ENCODE data around the gene SRRT. TPM values are rescaled to one million over a fixed set of nuclear protein-coding genes. Genes with fewer than 3 reads are reported as not detected.
"Not testable (repeated sequence)": the region's sequence is repeated elsewhere in the genome, so short reads cannot be mapped to it uniquely, and the experiment has no call there.

SRRT gene
- total and polyA plus RNA-seq, 2 of the 4 experiments (the other 2 are of a cell fraction), result 41.4 to 93.5 TPM

DNA sequence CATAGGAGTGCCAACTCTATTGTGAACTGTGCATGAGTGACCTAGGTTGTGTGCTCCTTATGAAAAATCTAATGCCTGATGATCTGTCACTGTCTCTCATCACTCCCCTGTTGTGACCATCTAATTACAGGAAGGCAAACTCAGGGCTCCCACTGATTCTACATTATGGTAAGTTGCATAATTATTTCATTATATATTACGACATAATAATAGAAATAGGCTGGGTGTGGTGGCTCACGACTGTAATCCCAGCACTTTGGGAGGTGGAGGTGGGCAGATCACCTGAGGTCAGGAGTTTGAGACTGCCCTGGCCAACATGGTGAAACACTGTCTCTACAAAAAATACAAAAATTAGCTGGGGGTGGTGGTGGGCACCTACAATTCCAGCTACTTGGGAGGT is 60.5 kb downstream of the SRRT start:
- H3K9me1 ChIP-seq (ENCODE audit: insufficient read depth, low read length); H3K79me1 ChIP-seq (ENCODE audit: low read depth in 1 of 2, low read length in 2 of 2); H3K9ac ChIP-seq (ENCODE audit: low read depth, low read length); H3K36me3 ChIP-seq (ENCODE audit: control insufficient read depth, insufficient read depth, low read length); H3K18ac ChIP-seq (ENCODE audit: low read depth, low read length); BruUV-seq (replicated peaks); H4K5ac ChIP-seq (ENCODE audit: low read depth, low read length); POLR2A ChIA-PET (ENCODE audit: unreplicated experiment); H2BK5ac ChIP-seq (ENCODE audit: low read depth, low read length, poor library complexity, severe bottlenecking); H3K23ac ChIP-seq (ENCODE audit: low read depth, low read length); H3K4me1 ChIP-seq (ENCODE audit: control insufficient read depth, insufficient read depth, low read length); H3K27ac ChIP-seq (ENCODE audit: insufficient read depth, low read length); H3K9me3 ChIP-seq (ENCODE audit: control insufficient read depth, insufficient read depth, low read length); H3K4me2 ChIP-seq (ENCODE audit: low read depth, low read length); in situ Hi-C loops (cut with MboI; ENCODE audit: low sequenced_read_pairs); H2BK120ac ChIP-seq (ENCODE audit: low read depth, low read length); H4K8ac ChIP-seq (ENCODE audit: low read depth in 2 of 2, low read length in 2 of 2); H2AK5ac ChIP-seq (ENCODE audit: low read depth, low read length); H2BK15ac ChIP-seq (ENCODE audit: low read depth, low read length); CTCF ChIA-PET; H3K27me3 ChIP-seq (ENCODE audit: control insufficient read depth, insufficient read depth, low read length); H2AK9ac ChIP-seq (replicated peaks; ENCODE audit: low read depth, low read length, poor library complexity); DNase-seq; H2BK20ac ChIP-seq (ENCODE audit: low read depth, low read length); ATAC-seq (ENCODE audit: low read depth); H4K91ac ChIP-seq (ENCODE audit: insufficient read depth, low read depth, low read length); H2AFZ ChIP-seq (replicated peaks; ENCODE audit: low read length, poor library complexity); H3K4ac ChIP-seq (ENCODE audit: low read depth, low read length); intact Hi-C loops (cut with micrococcal nuclease); H3K14ac ChIP-seq (replicated peaks; ENCODE audit: low read depth, low read length); H3K4me3 ChIP-seq (ENCODE audit: insufficient read depth, low read depth, low read length); H4K20me1 ChIP-seq (ENCODE audit: insufficient read depth, low read length); dilution Hi-C loops (cut with HindIII; ENCODE audit: low sequenced_read_pairs, unreplicated experiment); H3K56ac ChIP-seq (ENCODE audit: extremely low read depth, insufficient read depth, low read length): not testable (repeated sequence)
- no CpG with 5 or more reads among the region's 2 CpGs for WGBS, 2 experiments (ENCODE audit: extremely low coverage in 2 of 2, insufficient read length in 1 of 2)

DNA sequence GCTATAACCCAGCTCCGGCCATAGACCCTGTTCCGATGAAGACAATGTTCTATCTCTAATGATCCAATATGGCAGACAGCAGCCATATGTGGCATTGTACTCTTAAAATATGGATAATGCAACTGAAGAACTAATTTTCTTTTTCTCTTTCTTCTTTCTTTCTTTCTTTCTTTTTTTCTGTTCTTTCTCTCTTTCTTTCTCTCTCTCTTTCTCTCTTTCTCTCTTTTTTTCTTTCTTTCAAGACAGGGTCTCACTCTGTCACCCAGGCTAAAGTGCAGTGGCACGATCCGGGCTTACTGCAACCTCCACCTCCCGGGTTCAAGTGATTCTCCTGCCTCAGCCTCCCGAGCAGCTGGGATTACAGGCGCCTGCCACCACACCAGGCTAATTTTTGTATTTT is 61.3 kb downstream of the SRRT start:
- H2BK120ac ChIP-seq (ENCODE audit: low read depth, low read length); H2AK9ac ChIP-seq (replicated peaks; ENCODE audit: low read depth, low read length, poor library complexity); H3K14ac ChIP-seq (replicated peaks; ENCODE audit: low read depth, low read length); H2BK15ac ChIP-seq (ENCODE audit: low read depth, low read length); H3K27me3 ChIP-seq (ENCODE audit: control insufficient read depth, insufficient read depth, low read length); DNase-seq; H3K4ac ChIP-seq (ENCODE audit: low read depth, low read length); intact Hi-C loops (cut with micrococcal nuclease); ATAC-seq (ENCODE audit: low read depth); H3K4me1 ChIP-seq (ENCODE audit: control insufficient read depth, insufficient read depth, low read length); H3K9me3 ChIP-seq (ENCODE audit: control insufficient read depth, insufficient read depth, low read length); BruUV-seq (replicated peaks); H3K23ac ChIP-seq (ENCODE audit: low read depth, low read length); H3K18ac ChIP-seq (ENCODE audit: low read depth, low read length); H4K8ac ChIP-seq (ENCODE audit: low read depth in 2 of 2, low read length in 2 of 2); H3K9me1 ChIP-seq (ENCODE audit: insufficient read depth, low read length); H3K79me1 ChIP-seq (ENCODE audit: low read depth in 1 of 2, low read length in 2 of 2); CTCF ChIA-PET; H3K4me2 ChIP-seq (ENCODE audit: low read depth, low read length); H4K5ac ChIP-seq (ENCODE audit: low read depth, low read length); H3K36me3 ChIP-seq (ENCODE audit: control insufficient read depth, insufficient read depth, low read length); in situ Hi-C loops (cut with MboI; ENCODE audit: low sequenced_read_pairs); H4K91ac ChIP-seq (ENCODE audit: insufficient read depth, low read depth, low read length); H3K27ac ChIP-seq (ENCODE audit: insufficient read depth, low read length); dilution Hi-C loops (cut with HindIII; ENCODE audit: low sequenced_read_pairs, unreplicated experiment); H2AK5ac ChIP-seq (ENCODE audit: low read depth, low read length); H2AFZ ChIP-seq (replicated peaks; ENCODE audit: low read length, poor library complexity); POLR2A ChIA-PET (ENCODE audit: unreplicated experiment); H4K20me1 ChIP-seq (ENCODE audit: insufficient read depth, low read length); H3K9ac ChIP-seq (ENCODE audit: low read depth, low read length); H3K4me3 ChIP-seq (ENCODE audit: insufficient read depth, low read depth, low read length); H2BK5ac ChIP-seq (ENCODE audit: low read depth, low read length, poor library complexity, severe bottlenecking); H3K56ac ChIP-seq (ENCODE audit: extremely low read depth, insufficient read depth, low read length); H2BK20ac ChIP-seq (ENCODE audit: low read depth, low read length): not testable (repeated sequence)
- no CpG with 5 or more reads among the region's 7 CpGs for WGBS, 2 experiments (ENCODE audit: extremely low coverage in 2 of 2, insufficient read length in 1 of 2)
